HG03457 (cell line): ENCODE results near the gene FAM156B.
A peak's percentile ranks its signal among the peaks of the same experiment; 100 is the strongest.
"Not testable (repeated sequence)": the region's sequence is repeated elsewhere in the genome, so short reads cannot be mapped to it uniquely, and the experiment has no call there.

Source experiments
- ATAC-seq: cut with Tn5 transposase; IDR thresholded peaks from one replicate; pipeline ENCODE4 v1.9.1; 2021; ENCODE audit warnings: moderate number of reproducible peaks; ENCODE audit not compliant: unreplicated experiment

The FAM156B gene

GRCh38 chrX:52896855-52897709 is at the start of gene FAM156B:
TSS of gene FAM156B (plus strand) at chrX:52897330. CDS start at chrX:52907226, 9,896 bp downstream.
- ATAC-seq, result peak; percentile 76

- ATAC-seq, result no peak
These were observed 44.8 kb upstream of the FAM156B start for GRCh38 chrX:52852110-52852860.

GRCh38 chrX:52856991-52857525 is 40.1 kb upstream of the FAM156B start:
- ATAC-seq, result not testable (repeated sequence)

GRCh38 chrX:52865343-52865998 is 31.7 kb upstream of the FAM156B start:
- no peak for ATAC-seq

GRCh38 chrX:52867610-52868348 is 29.4 kb upstream of the FAM156B start, which contains the start of gene XAGE3:
TSS of gene XAGE3 (minus strand) at chrX:52868083. CDS start at chrX:52867133, 950 bp downstream.
- ATAC-seq, result no peak

- no peak for ATAC-seq
These were observed 27.1 kb upstream of the FAM156B start for GRCh38 chrX:52870046-52870445.

GRCh38 chrX:52873825-52874224 is 23.3 kb upstream of the FAM156B start:
- ATAC-seq, result not testable (repeated sequence)

- ATAC-seq, result no peak
These were observed 22.5 kb upstream of the FAM156B start for GRCh38 chrX:52874661-52875060.

GRCh38 chrX:52875436-52875835 is 21.7 kb upstream of the FAM156B start:
- not testable (repeated sequence) for ATAC-seq

- not testable (repeated sequence) for ATAC-seq
These were observed 20.7 kb upstream of the FAM156B start for GRCh38 chrX:52876386-52876785.

- ATAC-seq, result not testable (repeated sequence)
These were observed 9.7 kb upstream of the FAM156B start for GRCh38 chrX:52887459-52887858.

GRCh38 chrX:52888090-52888489 is 9.0 kb upstream of the FAM156B start:
- not testable (repeated sequence) for ATAC-seq

GRCh38 chrX:52896438-52896837 is 692 bp upstream of the FAM156B start:
- ATAC-seq, result peak; percentile 28

GRCh38 chrX:52905531-52905930 is 8.4 kb downstream of the FAM156B start:
- not testable (repeated sequence) for ATAC-seq

GRCh38 chrX:52906072-52906471 is 8.9 kb downstream of the FAM156B start:
- ATAC-seq, result not testable (repeated sequence)

- ATAC-seq, result not testable (repeated sequence)
These were observed 10.0 kb downstream of the FAM156B start for GRCh38 chrX:52907137-52907536.

- ATAC-seq, result not testable (repeated sequence)
These were observed 10.8 kb downstream of the FAM156B start for GRCh38 chrX:52907900-52908299.

- not testable (repeated sequence) for ATAC-seq
These were observed 12.3 kb downstream of the FAM156B start for GRCh38 chrX:52909313-52909969.

GRCh38 chrX:52913681-52914080 is 16.6 kb downstream of the FAM156B start:
- not testable (repeated sequence) for ATAC-seq

- not testable (repeated sequence) for ATAC-seq
These were observed 17.6 kb downstream of the FAM156B start for GRCh38 chrX:52914704-52915103.
